ENCODE data around the gene STARD10.

STARD10 gene

GRCh38 chr11:72773291-72773690, 20.6 kb downstream of the STARD10 start:
- no peak for TF ChIP-seq CTCF (IDR thresholded peaks at IDR 0.05; ENCODE audit: borderline replicate concordance, insufficient read depth, low read depth, low read length)
- no peak overlapping the region for H3K4me3 ChIP-seq (ENCODE audit: low read depth, low read length)

DNA sequence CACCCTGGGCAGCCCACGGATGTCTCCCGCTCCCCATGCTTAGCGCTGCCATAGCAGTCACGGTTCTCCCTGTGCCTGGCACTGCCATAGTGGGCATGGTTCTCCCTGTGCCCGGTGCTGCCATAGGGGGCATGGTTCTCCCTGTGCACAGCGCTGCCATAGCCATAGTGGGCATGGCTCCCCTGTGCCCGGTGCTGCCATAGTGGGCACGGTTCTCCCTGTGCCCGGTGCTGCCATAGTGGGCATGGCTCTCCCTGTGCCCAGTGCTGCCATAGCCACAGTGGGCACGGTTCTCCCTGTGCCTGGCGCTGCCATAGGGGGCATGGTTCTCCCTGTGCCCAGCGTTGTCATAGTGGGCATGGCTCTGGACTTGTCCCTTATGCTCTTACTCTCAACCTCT, 21.8 kb downstream of the STARD10 start:
- H3K4me3 ChIP-seq (ENCODE audit: low read depth, low read length) = no peak overlapping the region
- no peak for TF ChIP-seq CTCF (IDR thresholded peaks at IDR 0.05; ENCODE audit: borderline replicate concordance, insufficient read depth, low read depth, low read length)

DNA sequence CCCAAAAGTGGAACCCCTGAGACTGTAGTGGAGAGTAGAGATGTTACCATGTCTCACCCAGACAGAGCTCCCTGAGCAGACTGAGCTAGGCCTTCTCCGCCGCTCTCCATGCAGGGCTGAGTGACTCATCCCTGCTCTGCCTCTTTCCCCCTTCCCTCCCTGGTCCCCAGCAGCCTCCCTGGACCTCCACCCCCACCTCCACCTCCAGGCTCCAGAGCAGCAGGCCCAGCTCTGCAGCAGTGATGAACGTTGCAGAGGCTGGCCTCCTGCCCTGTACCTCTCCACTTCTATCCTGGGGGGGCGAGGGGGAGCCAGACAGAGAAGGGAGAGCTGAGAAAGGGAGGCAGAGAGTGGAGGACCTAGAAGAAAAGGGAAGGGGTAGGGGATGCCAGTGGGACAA, 22.3 kb downstream of the STARD10 start:
- no peak for TF ChIP-seq CTCF (IDR thresholded peaks at IDR 0.05; ENCODE audit: borderline replicate concordance, insufficient read depth, low read depth, low read length)
- H3K4me3 ChIP-seq (ENCODE audit: low read depth, low read length) = no peak overlapping the region

DNA sequence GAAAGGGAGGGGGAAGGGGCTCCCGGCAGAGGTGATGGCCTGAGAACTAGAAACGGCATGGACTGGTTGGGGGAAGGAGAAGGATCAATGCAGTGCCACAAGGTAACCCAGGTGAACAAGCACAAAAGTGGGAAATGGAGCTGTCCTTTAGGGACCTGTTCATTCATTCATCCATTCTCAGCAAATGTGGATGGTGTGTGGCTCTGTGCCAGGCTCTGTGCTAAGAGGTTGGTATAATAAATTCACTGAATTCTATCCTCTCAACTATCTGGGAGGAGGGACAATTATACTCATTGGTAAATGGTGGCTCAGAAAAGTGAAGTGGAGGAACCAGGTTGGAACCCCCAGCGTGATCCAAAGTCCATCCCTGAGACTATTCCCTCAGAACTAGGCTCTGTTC, 23.0 kb downstream of the STARD10 start:
- H3K4me3 ChIP-seq (ENCODE audit: low read depth, low read length) = no peak overlapping the region
- no peak for TF ChIP-seq CTCF (IDR thresholded peaks at IDR 0.05; ENCODE audit: borderline replicate concordance, insufficient read depth, low read depth, low read length)

DNA sequence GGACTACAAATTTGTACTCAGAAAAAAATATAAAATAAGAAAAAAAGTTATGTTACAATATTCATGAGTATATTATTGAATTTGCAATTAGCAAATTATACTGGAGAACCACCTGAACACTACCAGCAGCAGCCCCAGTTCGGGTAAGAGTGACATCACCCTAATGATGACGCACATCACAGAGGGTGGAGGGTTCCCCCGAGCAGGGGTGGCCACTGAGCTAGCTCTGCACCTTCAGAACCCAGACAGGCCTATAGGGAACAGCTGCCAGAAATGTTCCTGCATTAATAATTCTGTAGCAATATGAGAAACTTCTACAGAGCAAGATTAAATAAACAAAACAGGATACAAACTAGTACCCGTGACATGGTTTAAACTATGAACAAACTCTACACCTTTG, 24.2 kb downstream of the STARD10 start:
- TF ChIP-seq CTCF (IDR thresholded peaks at IDR 0.05; ENCODE audit: borderline replicate concordance, insufficient read depth, low read depth, low read length) = no peak
- no peak overlapping the region for H3K4me3 ChIP-seq (ENCODE audit: low read depth, low read length)

DNA sequence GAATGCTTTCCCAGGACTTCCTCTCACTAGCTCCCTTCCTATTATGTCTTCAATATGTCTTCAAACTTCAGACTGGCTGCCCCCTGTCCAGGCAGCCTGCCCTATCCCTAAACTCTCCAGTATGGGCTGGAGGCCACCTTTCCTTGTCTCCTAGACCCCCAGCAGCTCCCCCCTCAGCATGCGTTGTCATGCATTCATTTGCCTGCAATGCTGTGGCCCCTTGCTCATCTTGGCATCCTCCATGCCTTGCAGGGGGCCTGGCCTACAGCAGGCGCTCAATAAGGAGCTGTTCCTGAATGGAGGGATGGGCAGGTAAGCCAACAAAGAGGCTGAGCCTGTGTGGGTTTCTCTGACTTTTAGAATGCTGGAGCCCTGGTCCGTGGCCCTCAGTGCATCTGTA, 25.3 kb downstream of the STARD10 start:
- H3K4me3 ChIP-seq (ENCODE audit: low read depth, low read length) = no peak overlapping the region
- TF ChIP-seq CTCF (IDR thresholded peaks at IDR 0.05; ENCODE audit: borderline replicate concordance, insufficient read depth, low read depth, low read length) = no peak

- TF ChIP-seq CTCF (IDR thresholded peaks at IDR 0.05; ENCODE audit: borderline replicate concordance, insufficient read depth, low read depth, low read length) = no peak
- no peak overlapping the region for H3K4me3 ChIP-seq (ENCODE audit: low read depth, low read length)
Measured at GRCh38 chr11:72767203-72768062, 26.4 kb downstream of the STARD10 start.

All from GM12875 (cell line).